HepG2 (cell line): ENCODE data around the gene ZNF821. TPM values are rescaled to one million over a fixed set of nuclear protein-coding genes. Genes with fewer than 3 reads are reported as not detected.

Source experiments
- EZH2 ChIP-seq: conservative IDR thresholded peaks from 2 replicates; pipeline ENCODE4 v1.6.1; 2012; ENCODE audit warnings: mild to moderate bottlenecking, low read depth, low read length, moderate library complexity
- HNF1B ChIP-seq: sonication (generic); formaldehyde crosslinking; IDR thresholded peaks from 2 replicates; pipeline ENCODE4 v1.5.1; 2020; ENCODE audit warnings: mild to moderate bottlenecking, moderate library complexity, missing genetic modification reagents
- HOXD1 ChIP-seq: sonication (generic); formaldehyde crosslinking; IDR thresholded peaks from 2 replicates; pipeline ENCODE4 v1.5.0; 2020; ENCODE audit warnings: missing genetic modification reagents
- MEF2D ChIP-seq: sonication (generic); formaldehyde crosslinking; IDR thresholded peaks from 2 replicates; pipeline ENCODE4 v1.5.1; 2020; ENCODE audit warnings: mild to moderate bottlenecking, missing genetic modification reagents
- NAIF1 ChIP-seq: sonication (generic); formaldehyde crosslinking; IDR thresholded peaks from 2 replicates; pipeline ENCODE4 v1.5.0; 2020; ENCODE audit warnings: mild to moderate bottlenecking, missing genetic modification reagents, borderline replicate concordance
- PHF8 ChIP-seq: sonication (generic); formaldehyde crosslinking; IDR thresholded peaks from 2 replicates; pipeline ENCODE4 v1.5.0; 2020; ENCODE audit warnings: missing genetic modification reagents
- PRPF4 ChIP-seq: fragments of 200-400 bp; formaldehyde crosslinking; IDR thresholded peaks from 2 replicates; pipeline ENCODE4 v1.6.1; 2016; ENCODE audit warnings: low read length, low read depth; ENCODE audit not compliant: poor library complexity, severe bottlenecking
- RARG ChIP-seq: sonication (generic); formaldehyde crosslinking; IDR thresholded peaks from 2 replicates; pipeline ENCODE4 v1.4.0; 2020; ENCODE audit warnings: low read depth, mild to moderate bottlenecking, missing genetic modification reagents
- REXO4 ChIP-seq: sonication (generic); formaldehyde crosslinking; IDR thresholded peaks from 2 replicates; pipeline ENCODE4 v1.8.0; 2022; ENCODE audit warnings: missing genetic modification reagents, mild to moderate bottlenecking, borderline replicate concordance
- RFX3 ChIP-seq: IDR thresholded peaks from 2 replicates; pipeline ENCODE4 v1.6.1; 2016; ENCODE audit warnings: missing biosample characterization, missing genetic modification reagents
- RXRB ChIP-seq: IDR thresholded peaks from 2 replicates; pipeline ENCODE4 v1.6.1; 2016; ENCODE audit warnings: borderline replicate concordance, missing genetic modification reagents, missing compliant biosample characterization
- SALL2 ChIP-seq: sonication (generic); formaldehyde crosslinking; IDR thresholded peaks from 2 replicates; pipeline ENCODE4 v1.8.1; 2023; ENCODE audit warnings: mild to moderate bottlenecking, missing genetic modification reagents, inconsistent platforms
- SMAD1 ChIP-seq: sonication (generic); formaldehyde crosslinking; IDR thresholded peaks from 2 replicates; pipeline ENCODE4 v1.4.0; 2020; ENCODE audit warnings: missing genetic modification reagents, low read depth, mild to moderate bottlenecking, borderline replicate concordance
- SOX13 ChIP-seq, 3 experiments: fragments of 450-650 bp in 1 of 3; sonication (generic) in 1 of 3; formaldehyde crosslinking in 1 of 3; IDR thresholded peaks in 2 of 3; conservative IDR thresholded peaks in 1 of 3; 2 replicates each; pipeline versions ENCODE4 v1.5.0 to v1.6.1; 2016 to 2020; ENCODE audit warnings: antibody characterized with exemption in 1 of 3, mild to moderate bottlenecking in 1 of 3, missing compliant biosample characterization in 1 of 3, missing genetic modification reagents in 1 of 3, moderate library complexity in 1 of 3
- TBL1XR1 ChIP-seq: fragments of 150-350 bp; IDR thresholded peaks from 2 replicates; pipeline ENCODE4 v1.6.1; 2014; ENCODE audit warnings: borderline replicate concordance, low read length; ENCODE audit not compliant: partially characterized antibody
- TBP ChIP-seq: sonication (generic); formaldehyde crosslinking; IDR thresholded peaks from 2 replicates; pipeline ENCODE4 v1.5.0; 2020; ENCODE audit warnings: missing genetic modification reagents
- YEATS2 ChIP-seq: sonication (generic); formaldehyde crosslinking; IDR thresholded peaks from 2 replicates; pipeline ENCODE4 v1.4.0; 2020; ENCODE audit warnings: missing genetic modification reagents, borderline replicate concordance
- ZBTB25 ChIP-seq: IDR thresholded peaks from 2 replicates; pipeline ENCODE4 v1.6.1; 2018; ENCODE audit warnings: missing genetic modification reagents
- ZBTB7B ChIP-seq: sonication (generic); formaldehyde crosslinking; IDR thresholded peaks from 2 replicates; pipeline ENCODE4 v1.4.0; 2020; ENCODE audit warnings: missing genetic modification reagents
- ZFP41 ChIP-seq: sonication (generic); formaldehyde crosslinking; IDR thresholded peaks from 2 replicates; pipeline ENCODE4 v1.4.0; 2020; ENCODE audit warnings: mild to moderate bottlenecking, missing genetic modification reagents, borderline replicate concordance
- ZMYM3 ChIP-seq: sonication (generic); formaldehyde crosslinking; IDR thresholded peaks from 2 replicates; pipeline ENCODE4 v1.5.1; 2020; ENCODE audit warnings: mild to moderate bottlenecking, missing genetic modification reagents
- ZNF512B ChIP-seq: sonication (generic); formaldehyde crosslinking; IDR thresholded peaks from 2 replicates; pipeline ENCODE4 v1.5.1; 2020; ENCODE audit warnings: missing genetic modification reagents, mild to moderate bottlenecking, borderline replicate concordance
- ZNF562 ChIP-seq: sonication (generic); formaldehyde crosslinking; IDR thresholded peaks from 2 replicates; pipeline ENCODE4 v1.8.0; 2022; ENCODE audit warnings: missing genetic modification reagents, borderline replicate concordance
- ZSCAN29 ChIP-seq: sonication (generic); formaldehyde crosslinking; conservative IDR thresholded peaks from 2 replicates; pipeline ENCODE4 v1.4.0; 2020; ENCODE audit warnings: mild to moderate bottlenecking, missing genetic modification reagents
- polyA plus RNA-seq, 8 experiments: library from polyadenylated mRNA; depleted of rRNA in 3 of 8; stranded (reverse) in 7 of 8; unstranded in 1 of 8; fragments of >200 nt; fragmentation: Illumina TruSeq in 4 of 8; extraction: Trizol in 4 of 8; gene quantifications; 2 replicates each; pipeline versions ENCODE4 v1.2.1 to v1.2.3, GENCODE V29; 2011 to 2016; ENCODE audit warnings: low read depth in 4 of 8, missing spikeins in 1 of 8, mixed read lengths in 1 of 8; ENCODE audit not compliant: insufficient read depth in 1 of 8
- total RNA-seq, 5 experiments: library from RNA; depleted of rRNA; stranded (reverse); fragments of >200 nt; fragmentation: Illumina TruSeq; extraction: Trizol; gene quantifications; 2 replicates each; pipeline ENCODE4 v1.2.3, GENCODE V29; 2016; ENCODE audit warnings: low read depth in 1 of 5

ZNF821 gene
- total and polyA plus RNA-seq, 2 of the 13 experiments (the other 11 are each of a cell fraction or from before 2014, with no cell fraction given): 7.0 to 9.1 TPM

GRCh38 chr16:71894921-71895678 is 11.1 kb upstream of the ZNF821 start, which contains the start of gene IST1 (continued):
- no peak for TF ChIP-seq ZNF512B (CRISPR knock-in tag)
- TF ChIP-seq NAIF1: peak; percentile 93
- no peak for TF ChIP-seq PRPF4
- peak; percentile 76; the same call in 1 of the 2 replicates for TF ChIP-seq MEF2D (CRISPR knock-in tag)
- peak; percentile 95 for TF ChIP-seq ZSCAN29 (CRISPR knock-in tag)
- TF ChIP-seq ZMYM3 (CRISPR knock-in tag): peak; percentile 50; the same call in 1 of the 2 replicates
- TF ChIP-seq TBL1XR1: peak; percentile 57
- TF ChIP-seq REXO4 (CRISPR knock-in tag): peak; percentile 72; the same call in 1 of the 2 replicates
- peak; percentile 96 for TF ChIP-seq YEATS2 (CRISPR knock-in tag)
- peak; percentile 66 for TF ChIP-seq HOXD1 (CRISPR knock-in tag)
- peak; percentile 87 for TF ChIP-seq ZBTB7B
- no peak; the same call in 1 of the 2 replicates for TF ChIP-seq ZNF562
- peak; percentile 85; the same call in 1 of the 2 replicates for TF ChIP-seq TBP (CRISPR knock-in tag)
- TF ChIP-seq SALL2 (CRISPR knock-in tag): peak; percentile 97
- TF ChIP-seq SOX13 (IDR thresholded peaks at IDR 0.05): no peak; the same call in 1 of the 2 replicates
- peak in 1 of 2 experiments; percentile 83; a peak in 2 of 4 replicates for TF ChIP-seq SOX13 (CRISPR knock-in tag; conservative IDR thresholded peaks at IDR 0.05 in 1 of 2, IDR thresholded peaks at IDR 0.05 in 1 of 2)
- no peak for TF ChIP-seq RFX3
- peak; percentile 68; the same call in 1 of the 2 replicates for TF ChIP-seq SMAD1 (CRISPR knock-in tag)
- peak; percentile 98 for TF ChIP-seq ZBTB25 (CRISPR knock-in tag)
- peak; percentile 95; the same call in 1 of the 2 replicates for TF ChIP-seq ZFP41 (CRISPR knock-in tag)
- TF ChIP-seq PHF8: peak; percentile 94
- TF ChIP-seq RARG (CRISPR knock-in tag): peak; percentile 61; the same call in 1 of the 2 replicates
- TF ChIP-seq EZH2: no peak
- TF ChIP-seq HNF1B: peak; percentile 91
- peak; percentile 91 for TF ChIP-seq RXRB (CRISPR knock-in tag)
